Kidney epithelial cell (primary cell): ENCODE data around the gene TRPM3. TPM values are rescaled to one million over a fixed set of nuclear protein-coding genes. Genes with fewer than 3 reads are reported as not detected.

ENCODE experiments used
- DNase-seq: peaks from one replicate; pipeline ENCODE4 v3.0.0-alpha.2; 2010; ENCODE audit warnings: low read depth
- H3K27me3 ChIP-seq: 2 replicates; pipeline ENCODE4 v1.6.0; 2011; ENCODE audit warnings: low read length; ENCODE audit not compliant: control insufficient read depth, insufficient read depth
- H3K36me3 ChIP-seq: 2 replicates; pipeline ENCODE4 v1.5.1; 2011; ENCODE audit warnings: low read length; ENCODE audit not compliant: control insufficient read depth, insufficient read depth
- H3K4me3 ChIP-seq: 2 replicates; pipeline ENCODE4 v1.5.1; 2011; ENCODE audit warnings: low read depth, mild to moderate bottlenecking, control low read depth, low read length
- total RNA-seq: library from RNA; depleted of rRNA; stranded (reverse); fragments of >200 nt; gene quantifications from 2 replicates; pipeline ENCODE4 v1.2.3, GENCODE V29; 2015
- TF ChIP-seq, protein P1 (sequence below): IDR thresholded peaks from 2 replicates; pipeline ENCODE4 v1.5.1; 2011; ENCODE audit warnings: mild to moderate bottlenecking, moderate library complexity, low read length, control low read depth, inconsistent platforms; ENCODE audit not compliant: insufficient read depth, poor library complexity, severe bottlenecking

The TRPM3 gene
- total RNA-seq, 1 donor from 2014 or later: not detected

- Histone ChIP-seq H3K36me3 (no peaks in the 10 kb centered on the region), H3K4me3 (no peak overlapping the region), H3K27me3 (no peaks in the 10 kb centered on the region)
- TF ChIP-seq, protein P1, sequence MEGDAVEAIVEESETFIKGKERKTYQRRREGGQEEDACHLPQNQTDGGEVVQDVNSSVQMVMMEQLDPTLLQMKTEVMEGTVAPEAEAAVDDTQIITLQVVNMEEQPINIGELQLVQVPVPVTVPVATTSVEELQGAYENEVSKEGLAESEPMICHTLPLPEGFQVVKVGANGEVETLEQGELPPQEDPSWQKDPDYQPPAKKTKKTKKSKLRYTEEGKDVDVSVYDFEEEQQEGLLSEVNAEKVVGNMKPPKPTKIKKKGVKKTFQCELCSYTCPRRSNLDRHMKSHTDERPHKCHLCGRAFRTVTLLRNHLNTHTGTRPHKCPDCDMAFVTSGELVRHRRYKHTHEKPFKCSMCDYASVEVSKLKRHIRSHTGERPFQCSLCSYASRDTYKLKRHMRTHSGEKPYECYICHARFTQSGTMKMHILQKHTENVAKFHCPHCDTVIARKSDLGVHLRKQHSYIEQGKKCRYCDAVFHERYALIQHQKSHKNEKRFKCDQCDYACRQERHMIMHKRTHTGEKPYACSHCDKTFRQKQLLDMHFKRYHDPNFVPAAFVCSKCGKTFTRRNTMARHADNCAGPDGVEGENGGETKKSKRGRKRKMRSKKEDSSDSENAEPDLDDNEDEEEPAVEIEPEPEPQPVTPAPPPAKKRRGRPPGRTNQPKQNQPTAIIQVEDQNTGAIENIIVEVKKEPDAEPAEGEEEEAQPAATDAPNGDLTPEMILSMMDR: no peak
- DNase-seq: no peak
Observed at GRCh38 chr9:70998962-70999361, 122.5 kb downstream of the TRPM3 start.

GRCh38 chr9:70995511-70995910, 125.9 kb downstream of the TRPM3 start:
- Histone ChIP-seq H3K4me3 (no peak overlapping the region), H3K27me3 (no peaks in the 10 kb centered on the region), H3K36me3 (no peaks in the 10 kb centered on the region)
- TF ChIP-seq, protein P1: no peak
- no peak for DNase-seq

DNA sequence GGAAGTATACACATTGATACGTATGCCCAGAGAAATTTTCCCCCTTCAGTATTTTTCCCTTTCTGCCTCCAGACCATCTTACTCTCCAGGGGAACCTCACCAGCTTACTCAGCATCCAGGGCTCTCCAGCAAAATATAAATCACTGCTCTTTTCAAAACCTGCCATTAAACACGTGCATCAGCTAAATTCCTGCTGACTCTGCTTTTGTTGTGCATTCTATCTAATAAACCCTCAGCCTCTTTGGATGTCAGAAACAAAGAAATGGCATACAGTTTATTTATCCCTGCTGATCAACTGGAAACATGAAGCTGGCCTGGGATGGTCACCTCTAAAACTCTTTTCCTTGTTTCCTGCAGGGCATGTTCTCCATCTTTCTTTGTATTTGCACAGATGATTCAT, 126.8 kb downstream of the TRPM3 start:
- TF ChIP-seq, protein P1: no peak
- Histone ChIP-seq H3K36me3 (no peaks in the 10 kb centered on the region), H3K27me3 (no peaks in the 10 kb centered on the region), H3K4me3 (no peak overlapping the region)
- DNase-seq: no peak

DNA sequence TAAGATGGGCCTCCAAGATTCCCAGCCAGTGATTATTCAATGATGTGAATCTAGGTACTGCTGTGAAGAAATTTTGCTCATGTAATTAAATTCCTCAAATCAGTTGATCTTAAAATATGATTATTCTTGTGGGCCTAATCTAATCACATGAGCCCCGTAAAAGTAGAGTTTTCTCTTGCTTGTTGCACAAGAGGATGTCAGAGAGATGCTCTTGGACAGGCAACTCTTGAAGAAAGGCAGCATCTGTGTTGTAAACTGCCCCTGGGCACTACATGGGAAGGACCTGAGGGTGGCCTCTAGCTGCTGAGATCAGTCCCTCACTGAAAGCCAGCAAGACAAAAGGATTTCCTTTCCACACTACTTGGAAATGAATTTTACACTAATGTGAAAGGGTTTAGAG, 132.9 kb downstream of the TRPM3 start:
- no peaks in the 10 kb centered on the region for H3K36me3 ChIP-seq
- no peaks in the 10 kb centered on the region for H3K27me3 ChIP-seq
- DNase-seq: no peak
- TF ChIP-seq, protein P1: no peak
- H3K4me3 ChIP-seq: no peak overlapping the region

GRCh38 chr9:70987986-70988385, 133.4 kb downstream of the TRPM3 start:
- TF ChIP-seq, protein P1: no peak
- no peak overlapping the region for H3K4me3 ChIP-seq
- H3K27me3 ChIP-seq: no peaks in the 10 kb centered on the region
- no peak for DNase-seq
- no peaks in the 10 kb centered on the region for H3K36me3 ChIP-seq

DNA sequence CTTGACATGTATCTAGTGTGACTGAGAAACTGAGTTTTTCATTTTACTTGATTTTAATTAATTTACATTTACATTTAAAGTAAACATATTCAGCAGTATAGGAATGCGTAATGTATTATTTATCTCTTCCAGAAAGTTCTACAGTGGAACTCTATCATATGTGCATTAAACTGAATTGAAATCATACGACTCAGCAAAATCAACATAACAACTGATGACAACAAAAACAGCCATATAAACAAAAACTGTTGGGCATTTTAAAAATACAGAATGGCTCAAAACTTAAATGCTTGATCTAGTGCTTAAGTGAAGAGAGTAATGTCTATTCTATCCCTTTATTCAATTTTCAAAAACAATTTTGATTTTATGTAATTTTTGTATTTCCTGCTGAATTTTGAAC, 134.4 kb downstream of the TRPM3 start:
- Histone ChIP-seq H3K27me3 (no peaks in the 10 kb centered on the region), H3K36me3 (no peaks in the 10 kb centered on the region), H3K4me3 (no peak overlapping the region)
- TF ChIP-seq, protein P1: no peak
- no peak for DNase-seq
